ENCODE results near the gene RNF144A.
"Not testable (repeated sequence)": the region's sequence is repeated elsewhere in the genome, so short reads cannot be mapped to it uniquely, and the experiment has no call there.

RNF144A gene, protein sequence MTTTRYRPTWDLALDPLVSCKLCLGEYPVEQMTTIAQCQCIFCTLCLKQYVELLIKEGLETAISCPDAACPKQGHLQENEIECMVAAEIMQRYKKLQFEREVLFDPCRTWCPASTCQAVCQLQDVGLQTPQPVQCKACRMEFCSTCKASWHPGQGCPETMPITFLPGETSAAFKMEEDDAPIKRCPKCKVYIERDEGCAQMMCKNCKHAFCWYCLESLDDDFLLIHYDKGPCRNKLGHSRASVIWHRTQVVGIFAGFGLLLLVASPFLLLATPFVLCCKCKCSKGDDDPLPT

DNA sequence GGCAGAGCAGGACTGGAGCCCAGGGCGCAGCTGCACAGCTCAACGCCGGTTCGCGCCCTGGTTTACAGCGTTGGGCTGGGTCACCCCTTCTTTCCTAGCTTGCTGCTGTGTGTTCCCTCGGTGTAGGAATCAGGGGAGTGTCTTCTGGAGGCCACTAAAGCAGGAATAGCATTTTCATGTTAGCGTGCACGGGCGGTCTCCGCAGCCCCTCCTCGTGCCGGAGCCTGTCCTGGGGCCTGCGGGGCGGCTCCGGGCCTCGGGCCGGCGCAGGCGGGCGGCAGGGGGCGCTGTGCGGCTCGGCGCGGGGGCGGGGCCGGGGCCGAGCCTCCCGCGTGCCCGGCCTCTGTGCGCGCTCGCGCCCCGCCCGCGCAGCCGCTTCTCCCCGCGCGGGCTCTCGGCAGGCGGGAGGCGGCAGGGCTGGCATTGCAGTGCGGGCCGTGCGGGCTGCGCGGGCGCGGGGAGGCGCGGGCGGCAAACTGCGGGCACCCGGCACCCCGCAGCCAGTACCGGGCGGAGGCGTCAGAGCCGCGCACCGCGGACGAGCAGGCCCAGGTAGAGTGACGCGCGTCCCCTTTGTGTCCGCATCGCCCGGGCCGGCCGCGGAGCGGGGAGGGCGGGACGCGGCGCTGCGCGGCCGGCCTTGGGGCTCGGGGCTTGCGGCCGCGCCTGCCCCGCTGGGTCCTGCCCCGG is at the start of gene RNF144A:
Gene RNF144A (plus strand): TSS at position 342 of the 690 bp plus-strand sequence. CDS start 79,515 bp downstream, outside the sequence.
- DNase-seq, result peak; percentile 75

- no peak for DNase-seq
Observed at GRCh38 chr2:6872394-6872793, 44.8 kb upstream of the RNF144A start.

- no peak for DNase-seq
Observed at GRCh38 chr2:6874032-6874431, 43.2 kb upstream of the RNF144A start.

GRCh38 chr2:6876309-6876708 is 40.9 kb upstream of the RNF144A start:
- no peak for DNase-seq

GRCh38 chr2:6877402-6878304 is 39.6 kb upstream of the RNF144A start, which contains the start of gene RSAD2:
TSS of gene RSAD2 (plus strand) at chr2:6877777. CDS start at chr2:6877801, 24 bp downstream.
- no peak for DNase-seq

DNA sequence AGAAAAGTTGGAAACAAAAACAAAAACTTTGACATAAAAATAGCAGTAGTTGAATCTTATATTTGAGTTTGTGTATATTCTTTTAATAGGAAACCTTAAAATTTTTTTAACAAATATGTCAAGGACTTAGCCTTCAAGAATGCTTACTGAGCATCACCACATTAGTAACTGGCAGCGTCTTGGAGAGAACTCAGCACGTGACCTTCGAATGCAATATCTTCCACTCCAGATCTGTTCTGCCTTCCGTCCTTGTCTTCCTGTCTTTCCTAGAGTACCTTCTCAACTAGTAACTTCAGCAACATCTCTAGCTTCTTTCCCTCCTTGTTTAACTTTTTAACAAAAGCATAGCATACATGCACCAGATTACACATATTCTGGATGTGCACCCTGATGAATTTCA is 38.7 kb upstream of the RNF144A start:
- DNase-seq, result no peak

- DNase-seq, result no peak
Observed at GRCh38 chr2:6879011-6879410, 38.2 kb upstream of the RNF144A start.

DNA sequence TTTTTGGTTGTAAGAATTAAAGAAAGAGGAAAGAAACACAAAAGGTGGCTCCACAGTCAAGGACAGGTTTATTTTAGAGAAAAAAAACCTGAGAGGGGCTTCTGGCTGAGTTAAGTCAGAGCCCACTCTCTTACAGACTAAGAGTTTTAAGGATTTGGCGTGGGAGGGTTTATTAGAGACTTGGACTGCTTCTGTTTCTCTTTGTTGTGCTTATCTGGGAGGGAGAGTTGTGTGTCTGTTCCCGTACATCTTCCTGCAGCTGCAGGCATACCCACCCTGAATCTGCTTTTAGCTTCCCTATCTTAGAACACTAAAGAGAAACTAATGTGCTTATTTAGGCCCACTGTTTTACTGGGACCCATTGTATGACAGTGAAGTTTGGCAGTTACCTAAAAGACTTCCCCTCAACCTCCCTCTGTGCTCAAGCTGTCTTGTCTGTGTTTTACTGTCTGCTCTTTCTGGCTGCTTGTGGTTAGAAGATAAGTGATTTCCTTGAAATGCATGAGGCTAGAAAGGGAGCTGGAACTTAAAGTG is 36.9 kb upstream of the RNF144A start:
- DNase-seq, result no peak

DNA sequence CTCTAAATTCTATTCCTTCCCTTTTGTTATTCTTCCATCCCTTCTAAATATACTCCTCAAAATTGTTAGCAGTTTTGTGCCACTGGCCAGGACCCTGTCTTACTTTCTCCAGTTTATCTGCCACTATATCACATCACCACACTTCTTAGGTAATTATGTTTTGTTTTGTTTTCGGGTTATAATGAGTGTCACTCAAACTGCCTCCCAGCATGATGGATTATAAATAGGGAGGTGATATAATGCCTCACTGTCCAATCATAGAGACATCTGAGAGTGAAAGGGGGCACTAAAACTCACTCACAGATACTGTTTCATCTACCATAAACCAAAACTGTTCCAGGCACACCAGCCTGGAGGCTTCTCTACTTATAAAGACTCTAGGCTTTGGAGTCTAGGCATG is 36.2 kb upstream of the RNF144A start:
- no peak for DNase-seq

DNA sequence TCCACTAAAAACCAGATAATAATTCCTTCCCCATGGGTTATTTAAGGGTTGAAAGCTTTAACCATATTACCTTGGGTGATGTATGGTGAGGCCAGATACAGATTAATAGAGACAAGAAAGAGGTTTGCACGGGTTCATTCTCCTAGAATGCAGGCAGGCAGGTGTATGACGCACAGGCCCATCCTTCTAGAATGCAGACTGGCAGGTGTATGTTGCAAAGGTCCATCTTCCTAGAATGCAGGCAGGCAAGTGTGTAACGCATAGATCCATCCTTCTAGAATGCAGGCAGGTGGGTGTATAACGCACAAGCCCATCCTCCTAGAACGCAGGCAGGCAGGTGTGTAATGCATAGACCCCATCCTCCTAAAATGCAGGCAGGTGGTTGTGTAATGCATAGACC is 35.7 kb upstream of the RNF144A start:
- DNase-seq, result no peak

DNA sequence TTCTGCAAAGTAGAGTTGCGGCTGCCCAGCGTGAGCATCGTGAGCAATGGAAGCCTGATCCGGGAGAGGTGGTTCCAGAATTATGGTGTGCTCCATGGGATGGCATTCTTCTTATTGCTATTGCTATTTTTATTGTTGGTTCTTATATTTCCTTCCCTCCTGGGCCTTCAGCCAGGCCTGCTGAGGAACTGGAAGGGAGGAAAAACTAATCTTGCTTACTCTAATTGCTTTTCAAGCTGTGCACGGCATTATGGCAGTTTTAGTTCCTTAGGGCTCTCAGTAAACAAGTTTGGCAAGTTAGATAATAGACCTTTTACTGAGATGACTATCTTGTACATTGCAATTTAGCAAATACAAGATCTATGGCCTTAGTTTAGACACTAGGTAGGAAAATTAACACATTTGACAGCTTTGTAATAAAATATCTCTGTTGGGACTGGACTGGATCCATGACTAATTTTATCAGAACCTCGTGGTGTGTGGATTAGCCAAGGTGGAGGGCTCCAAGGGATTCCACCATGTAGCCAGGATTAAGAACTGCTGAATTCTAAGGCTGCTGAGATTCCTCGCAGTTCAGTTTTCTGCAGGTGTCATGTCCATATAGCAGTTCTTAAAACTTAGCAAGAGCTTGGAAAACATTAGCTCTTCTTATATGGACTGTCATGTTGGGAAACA is 33.6 kb upstream of the RNF144A start:
- no peak for DNase-seq

GRCh38 chr2:6885551-6885950 is 31.7 kb upstream of the RNF144A start:
- DNase-seq, result no peak

DNA sequence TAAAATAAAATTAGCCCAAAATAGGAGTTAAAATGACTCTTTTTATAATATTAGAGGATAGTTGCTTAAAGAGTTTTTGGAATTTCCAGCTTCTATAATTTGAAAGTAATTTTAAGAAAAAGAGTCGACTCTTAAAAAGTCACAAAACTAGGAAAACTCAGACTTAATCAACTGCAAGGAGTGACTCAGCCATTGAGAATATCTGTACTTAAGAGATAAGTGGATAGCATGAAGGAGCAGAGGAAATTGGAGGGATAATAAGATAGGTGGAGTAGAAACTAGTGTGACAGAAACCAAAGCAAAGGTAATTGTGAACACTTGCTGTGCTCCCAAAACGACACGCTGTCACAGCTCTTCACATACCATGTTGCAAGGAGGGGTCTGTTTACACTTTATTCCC is 31.2 kb upstream of the RNF144A start:
- no peak for DNase-seq

DNA sequence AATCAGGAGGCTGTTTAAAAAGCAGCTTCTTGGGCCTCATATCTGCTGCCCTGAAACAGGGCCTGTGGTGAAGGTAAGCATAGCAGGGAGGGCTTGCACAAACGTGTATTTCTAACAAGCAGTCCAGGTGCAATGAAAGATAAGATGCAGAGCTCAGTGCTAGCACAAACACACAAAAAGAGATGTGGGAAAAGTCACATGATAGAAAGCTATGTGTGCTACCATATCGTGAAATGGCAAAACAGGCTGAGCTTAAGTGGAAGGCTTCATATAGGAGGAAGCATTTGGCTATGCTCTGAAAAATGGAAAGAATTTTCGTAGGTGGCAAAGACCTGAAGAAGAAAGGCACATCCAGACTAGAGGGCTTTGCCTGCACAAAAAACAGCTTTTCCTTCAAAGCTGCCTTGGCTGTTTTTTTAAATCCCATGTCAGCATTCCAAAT is 29.4 kb upstream of the RNF144A start:
- DNase-seq, result no peak

- no peak for DNase-seq
Observed at GRCh38 chr2:6888724-6889123, 28.5 kb upstream of the RNF144A start.

DNA sequence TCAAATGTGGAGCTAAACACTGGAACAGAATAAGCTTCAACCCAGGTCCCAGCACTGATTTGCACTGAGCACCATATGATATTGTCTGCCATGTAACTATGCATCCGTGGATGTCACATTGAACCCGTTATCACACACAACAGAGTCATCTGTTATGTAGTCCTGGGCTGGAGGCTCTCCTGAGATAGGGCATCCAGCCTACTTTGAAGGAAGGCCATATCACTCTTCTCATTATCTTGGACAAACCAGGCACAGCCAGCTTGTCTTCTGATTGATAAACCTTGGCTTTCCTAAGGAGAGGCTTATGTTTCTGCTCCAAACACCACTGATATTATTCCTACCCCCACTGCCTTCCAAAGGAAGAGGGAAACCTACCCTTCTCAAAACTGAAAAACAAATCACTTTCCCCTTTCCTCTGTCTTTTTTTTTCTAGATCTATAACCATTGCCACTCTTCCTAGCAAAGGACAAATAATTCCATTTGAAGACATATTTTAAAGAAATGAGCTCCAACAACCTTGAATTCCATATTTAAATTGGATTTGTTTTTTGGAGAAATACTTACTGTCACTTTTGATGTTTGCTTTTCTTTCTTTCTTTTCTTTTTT is 23.2 kb upstream of the RNF144A start:
- DNase-seq, result no peak

DNA sequence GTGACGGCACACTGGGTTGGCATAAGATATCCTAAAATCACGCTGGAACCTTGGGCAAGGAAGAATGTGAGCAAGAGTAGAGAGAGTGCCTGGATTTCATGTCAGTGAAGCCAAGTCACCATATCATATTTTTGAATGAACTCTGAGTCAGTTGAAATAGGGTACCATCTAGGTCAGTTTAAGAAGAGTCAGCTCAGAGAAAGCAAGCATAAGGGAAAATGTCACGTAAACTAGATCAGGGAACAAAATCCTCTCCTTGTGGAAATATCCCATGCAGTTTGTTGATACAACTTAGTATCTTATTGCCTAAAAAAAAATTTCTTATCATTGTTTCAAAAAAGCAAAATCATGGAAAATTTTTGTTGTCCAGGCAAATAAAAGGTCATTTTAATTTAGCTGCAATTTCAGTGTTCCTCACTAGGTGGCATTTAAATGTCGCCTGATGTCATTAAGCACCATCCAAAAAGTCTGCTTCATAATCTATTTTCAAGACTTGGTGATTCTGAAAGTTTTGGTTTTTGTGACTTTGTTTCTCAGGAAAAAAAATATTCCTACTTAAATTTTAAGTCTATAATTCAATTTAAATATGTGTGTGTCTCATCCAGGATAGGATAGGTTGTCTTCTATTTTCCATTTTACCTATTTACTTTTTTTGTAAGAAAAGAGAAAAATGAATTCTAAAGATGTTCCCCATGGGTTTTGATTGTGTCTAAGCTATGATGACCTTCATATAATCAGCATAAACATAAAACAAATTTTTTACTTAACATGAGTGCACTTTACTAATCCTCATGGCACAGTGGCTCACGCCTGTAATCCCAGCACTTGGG is 20.1 kb upstream of the RNF144A start:
- no peak for DNase-seq

DNA sequence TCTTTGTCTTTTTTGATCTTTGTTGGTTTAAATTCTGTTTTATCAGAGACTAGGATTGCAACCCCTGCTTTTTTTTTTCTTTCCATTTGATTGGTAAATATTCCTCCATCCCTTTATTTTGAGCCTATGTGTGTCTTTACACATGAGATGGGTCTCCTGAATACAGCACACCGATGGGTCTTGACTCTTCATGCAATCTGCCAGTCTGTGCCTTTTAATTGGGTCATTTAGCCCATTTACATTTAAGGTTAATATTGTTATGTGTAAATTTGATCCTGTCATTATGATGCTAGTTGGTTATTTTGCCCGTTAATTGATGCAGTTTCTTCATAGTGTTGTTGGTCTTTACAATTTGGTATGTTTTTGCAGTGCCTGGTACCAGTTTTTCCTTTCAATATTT is 14.6 kb upstream of the RNF144A start:
- DNase-seq, result not testable (repeated sequence)

- DNase-seq, result no peak
Observed at GRCh38 chr2:6905668-6906067, 11.5 kb upstream of the RNF144A start.

DNA sequence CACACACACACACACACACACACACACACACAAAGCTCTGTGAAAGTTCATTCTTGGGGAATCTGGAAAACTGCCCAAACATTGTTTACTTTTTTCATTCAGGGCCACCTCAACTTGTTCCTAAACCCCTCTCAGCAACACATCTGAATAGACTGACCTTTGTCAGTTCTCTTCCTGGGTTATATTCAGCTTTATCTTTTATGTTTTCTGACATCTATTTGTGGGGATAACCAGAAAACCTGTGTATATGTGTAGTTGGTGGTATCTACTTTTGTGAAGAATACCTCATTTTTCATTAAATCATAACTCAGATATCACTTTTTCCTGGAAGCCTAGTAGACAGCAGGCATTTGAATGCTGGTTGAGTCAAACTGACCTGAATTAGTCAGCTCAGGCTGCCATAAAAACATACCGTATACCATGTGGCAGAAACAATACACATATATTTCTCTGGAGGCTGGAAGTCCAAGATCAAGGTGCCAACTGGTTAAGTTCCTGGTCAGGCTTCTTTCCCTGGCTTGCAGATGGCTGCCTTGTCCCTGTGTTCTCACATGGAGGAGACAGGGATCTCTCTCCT is 11.0 kb upstream of the RNF144A start:
- DNase-seq, result no peak

GRCh38 chr2:6908291-6908690 is 8.9 kb upstream of the RNF144A start:
- no peak for DNase-seq

All from activated CD8-positive, alpha-beta memory T cell treated with anti-CD3 and anti-CD28 coated beads, Interleukin-2, amount 50 U/mL, for 4 hours (primary cell).